HepG2 (cell line): ENCODE data around the gene ELAPOR1. TPM values are rescaled to one million over a fixed set of nuclear protein-coding genes. Genes with fewer than 3 reads are reported as not detected.
A peak's percentile ranks its signal among the peaks of the same experiment; 100 is the strongest.

Source experiments
- CBX1 ChIP-seq: IDR thresholded peaks from one replicate; pipeline ENCODE4 v1.6.1; 2016; ENCODE audit warnings: antibody characterized with exemption, low read depth
- DNMT1 ChIP-seq: sonication (generic); formaldehyde crosslinking; IDR thresholded peaks from 2 replicates; pipeline ENCODE4 v1.5.1; 2020; ENCODE audit warnings: mild to moderate bottlenecking, missing genetic modification reagents
- DPF2 ChIP-seq: sonication (generic); formaldehyde crosslinking; IDR thresholded peaks from 2 replicates; pipeline ENCODE4 v1.4.0; 2020; ENCODE audit warnings: mild to moderate bottlenecking, low read depth, missing genetic modification reagents, borderline replicate concordance
- ELF1 ChIP-seq: sonication (generic); formaldehyde crosslinking; IDR thresholded peaks from 2 replicates; pipeline ENCODE4 v1.4.0; 2020; ENCODE audit warnings: missing genetic modification reagents
- SAFB2 ChIP-seq: sonication (generic); formaldehyde crosslinking; IDR thresholded peaks from 2 replicates; pipeline ENCODE4 v1.5.1; 2020; ENCODE audit warnings: missing genetic modification reagents, low read depth, mild to moderate bottlenecking, borderline replicate concordance
- SKI ChIP-seq: fragments of 450-650 bp; IDR thresholded peaks from one replicate; pipeline ENCODE4 v1.6.1; 2018; ENCODE audit warnings: mild to moderate bottlenecking; ENCODE audit not compliant: partially characterized antibody
- SRSF9 ChIP-seq: fragments of 200-400 bp; formaldehyde crosslinking; IDR thresholded peaks from 2 replicates; pipeline ENCODE4 v1.6.1; 2018; ENCODE audit warnings: borderline replicate concordance, mild to moderate bottlenecking, low read depth, low read length; ENCODE audit not compliant: insufficient read depth, poor library complexity, severe bottlenecking
- STAG1 ChIP-seq: sonication (generic); formaldehyde crosslinking; IDR thresholded peaks from 2 replicates; pipeline ENCODE4 v1.4.0; 2020; ENCODE audit warnings: missing genetic modification reagents
- TBX3 ChIP-seq: fragments of 450-650 bp; IDR thresholded peaks from 2 replicates; pipeline ENCODE4 v1.6.1; 2017; ENCODE audit warnings: antibody characterized with exemption, mild to moderate bottlenecking, inconsistent platforms, borderline replicate concordance
- ZNF335 ChIP-seq: sonication (generic); formaldehyde crosslinking; IDR thresholded peaks from 2 replicates; pipeline ENCODE4 v1.4.0; 2020; ENCODE audit warnings: missing genetic modification reagents
- ZNF33B ChIP-seq: sonication (generic); formaldehyde crosslinking; IDR thresholded peaks from 2 replicates; pipeline ENCODE4 v1.5.1; 2020; ENCODE audit warnings: mild to moderate bottlenecking, missing genetic modification reagents
- ZNF569 ChIP-seq: sonication (generic); formaldehyde crosslinking; IDR thresholded peaks from 2 replicates; pipeline ENCODE4 v1.5.0; 2020; ENCODE audit warnings: mild to moderate bottlenecking, missing genetic modification reagents, moderate library complexity, borderline replicate concordance
- ZNF598 ChIP-seq: sonication (generic); formaldehyde crosslinking; IDR thresholded peaks from 2 replicates; pipeline ENCODE4 v1.5.1; 2020; ENCODE audit warnings: mild to moderate bottlenecking, missing genetic modification reagents, borderline replicate concordance
- ZNF644 ChIP-seq: IDR thresholded peaks from 2 replicates; pipeline ENCODE4 v1.6.1; 2016; ENCODE audit warnings: low read depth
- ZNF75D ChIP-seq: sonication (generic); formaldehyde crosslinking; IDR thresholded peaks from 2 replicates; pipeline ENCODE4 v1.8.1; 2023; ENCODE audit warnings: missing genetic modification reagents, mild to moderate bottlenecking, borderline replicate concordance
- polyA plus RNA-seq, 8 experiments: library from polyadenylated mRNA; depleted of rRNA in 3 of 8; stranded (reverse) in 7 of 8; unstranded in 1 of 8; fragments of >200 nt; fragmentation: Illumina TruSeq in 4 of 8; extraction: Trizol in 4 of 8; gene quantifications; 2 replicates each; pipeline versions ENCODE4 v1.2.1 to v1.2.3, GENCODE V29; 2011 to 2016; ENCODE audit warnings: low read depth in 4 of 8, missing spikeins in 1 of 8, mixed read lengths in 1 of 8; ENCODE audit not compliant: insufficient read depth in 1 of 8
- total RNA-seq, 5 experiments: library from RNA; depleted of rRNA; stranded (reverse); fragments of >200 nt; fragmentation: Illumina TruSeq; extraction: Trizol; gene quantifications; 2 replicates each; pipeline ENCODE4 v1.2.3, GENCODE V29; 2016; ENCODE audit warnings: low read depth in 1 of 5
- TF ChIP-seq, protein P1 (sequence below): sonication (generic); formaldehyde crosslinking; IDR thresholded peaks from 2 replicates; pipeline ENCODE4 v1.5.0; 2020; ENCODE audit warnings: missing genetic modification reagents
- TF ChIP-seq, protein P2 (sequence below): sonication (generic); formaldehyde crosslinking; IDR thresholded peaks from 2 replicates; pipeline ENCODE4 v1.4.0; 2020; ENCODE audit warnings: missing genetic modification reagents
- TF ChIP-seq, protein P3 (sequence below), 2 experiments: sonication (generic) in 1 of 2; formaldehyde crosslinking in 1 of 2; IDR thresholded peaks; 2 replicates each; pipeline versions ENCODE4 v1.4.0 to v1.6.1; 2016 to 2020; ENCODE audit warnings: borderline replicate concordance in 1 of 2, low read depth in 1 of 2, mild to moderate bottlenecking in 1 of 2, missing genetic modification reagents in 1 of 2
- TF ChIP-seq, protein P4 (sequence below): sonication (generic); formaldehyde crosslinking; IDR thresholded peaks from 2 replicates; pipeline ENCODE4 v1.8.0; 2023; ENCODE audit warnings: mild to moderate bottlenecking, missing genetic modification reagents
- TF ChIP-seq, protein P5 (sequence below): sonication (generic); formaldehyde crosslinking; IDR thresholded peaks from 2 replicates; pipeline ENCODE4 v1.4.0; 2020; ENCODE audit warnings: low read depth, mild to moderate bottlenecking, missing genetic modification reagents

Gene ELAPOR1
- total and polyA plus RNA-seq, 2 of the 13 experiments (the other 11 are each of a cell fraction or from before 2014, with no cell fraction given): 0.13 to 0.20 TPM

DNA sequence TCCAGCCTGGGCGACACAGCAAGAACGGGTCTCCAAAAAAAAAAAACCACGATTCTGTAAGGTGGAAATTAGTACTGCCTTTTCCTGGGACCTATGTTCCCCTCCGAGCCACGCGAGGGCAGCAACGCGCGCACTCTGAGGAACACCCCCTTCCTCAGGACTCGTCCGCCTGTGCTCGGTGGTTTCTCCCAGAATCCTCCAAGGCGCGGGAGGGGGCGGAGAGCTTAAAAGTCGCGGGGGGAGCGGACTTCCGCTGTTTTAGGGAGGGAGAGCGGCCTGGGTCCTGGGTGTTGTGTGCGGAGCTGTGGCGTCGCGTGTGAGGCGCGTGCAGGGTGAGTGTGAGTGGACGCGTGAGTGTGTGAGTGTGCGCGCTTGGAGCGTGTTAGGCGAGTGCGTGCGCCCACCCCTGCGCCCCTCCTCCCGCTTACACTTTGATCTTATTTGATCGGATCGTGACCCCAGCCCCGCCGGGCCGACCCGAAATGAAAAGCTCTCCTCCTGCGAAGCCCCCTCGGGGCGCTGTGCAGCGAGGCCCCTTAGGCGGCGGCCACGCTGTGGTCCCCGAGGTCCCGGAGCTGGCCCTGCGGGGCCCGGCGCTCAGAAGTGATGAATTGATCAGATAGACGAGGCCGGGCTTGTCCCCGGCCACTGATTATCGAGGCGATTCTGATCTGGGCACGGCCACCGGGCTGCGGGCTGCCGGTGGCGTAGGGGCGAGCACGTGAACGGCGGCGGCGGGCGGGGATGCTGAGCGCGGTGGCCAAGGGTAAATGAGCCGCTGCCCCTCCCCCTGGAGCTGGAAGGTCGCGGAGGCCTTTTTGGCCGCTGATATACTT lies 13.8 kb upstream of the ELAPOR1 start (continued):
- no peak for TF ChIP-seq SRSF9
- TF ChIP-seq ZNF335: peak; percentile 95
- TF ChIP-seq, protein P1, sequence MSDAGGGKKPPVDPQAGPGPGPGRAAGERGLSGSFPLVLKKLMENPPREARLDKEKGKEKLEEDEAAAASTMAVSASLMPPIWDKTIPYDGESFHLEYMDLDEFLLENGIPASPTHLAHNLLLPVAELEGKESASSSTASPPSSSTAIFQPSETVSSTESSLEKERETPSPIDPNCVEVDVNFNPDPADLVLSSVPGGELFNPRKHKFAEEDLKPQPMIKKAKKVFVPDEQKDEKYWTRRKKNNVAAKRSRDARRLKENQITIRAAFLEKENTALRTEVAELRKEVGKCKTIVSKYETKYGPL (CRISPR knock-in tag): no peak
- TF ChIP-seq, protein P2, sequence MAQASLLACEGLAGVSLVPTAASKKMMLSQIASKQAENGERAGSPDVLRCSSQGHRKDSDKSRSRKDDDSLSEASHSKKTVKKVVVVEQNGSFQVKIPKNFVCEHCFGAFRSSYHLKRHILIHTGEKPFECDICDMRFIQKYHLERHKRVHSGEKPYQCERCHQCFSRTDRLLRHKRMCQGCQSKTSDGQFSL: peak; percentile 90; the same call in 1 of the 2 replicates
- TF ChIP-seq, protein P3, sequence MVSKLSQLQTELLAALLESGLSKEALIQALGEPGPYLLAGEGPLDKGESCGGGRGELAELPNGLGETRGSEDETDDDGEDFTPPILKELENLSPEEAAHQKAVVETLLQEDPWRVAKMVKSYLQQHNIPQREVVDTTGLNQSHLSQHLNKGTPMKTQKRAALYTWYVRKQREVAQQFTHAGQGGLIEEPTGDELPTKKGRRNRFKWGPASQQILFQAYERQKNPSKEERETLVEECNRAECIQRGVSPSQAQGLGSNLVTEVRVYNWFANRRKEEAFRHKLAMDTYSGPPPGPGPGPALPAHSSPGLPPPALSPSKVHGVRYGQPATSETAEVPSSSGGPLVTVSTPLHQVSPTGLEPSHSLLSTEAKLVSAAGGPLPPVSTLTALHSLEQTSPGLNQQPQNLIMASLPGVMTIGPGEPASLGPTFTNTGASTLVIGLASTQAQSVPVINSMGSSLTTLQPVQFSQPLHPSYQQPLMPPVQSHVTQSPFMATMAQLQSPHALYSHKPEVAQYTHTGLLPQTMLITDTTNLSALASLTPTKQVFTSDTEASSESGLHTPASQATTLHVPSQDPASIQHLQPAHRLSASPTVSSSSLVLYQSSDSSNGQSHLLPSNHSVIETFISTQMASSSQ (IDR thresholded peaks at IDR 0.05; ENCODE audit: low read depth): peak; percentile 47; the same call in 1 of the 2 replicates
- TF ChIP-seq, protein P3 (CRISPR knock-in tag; IDR thresholded peaks at IDR 0.05; ENCODE audit: borderline replicate concordance): peak; percentile 86
- TF ChIP-seq ZNF598 (CRISPR knock-in tag): no peak
- TF ChIP-seq, protein P4, sequence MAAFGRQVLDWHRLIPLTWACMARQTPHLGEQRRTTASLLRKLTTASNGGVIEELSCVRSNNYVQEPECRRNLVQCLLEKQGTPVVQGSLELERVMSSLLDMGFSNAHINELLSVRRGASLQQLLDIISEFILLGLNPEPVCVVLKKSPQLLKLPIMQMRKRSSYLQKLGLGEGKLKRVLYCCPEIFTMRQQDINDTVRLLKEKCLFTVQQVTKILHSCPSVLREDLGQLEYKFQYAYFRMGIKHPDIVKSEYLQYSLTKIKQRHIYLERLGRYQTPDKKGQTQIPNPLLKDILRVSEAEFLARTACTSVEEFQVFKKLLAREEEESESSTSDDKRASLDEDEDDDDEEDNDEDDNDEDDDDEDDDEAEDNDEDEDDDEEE: peak; percentile 93
- TF ChIP-seq ZNF33B (CRISPR knock-in tag): peak; percentile 88; the same call in 1 of the 2 replicates
- TF ChIP-seq TBX3: peak; percentile 71; the same call in 1 of the 2 replicates
- TF ChIP-seq ZNF75D (CRISPR knock-in tag): no peak
- TF ChIP-seq DPF2 (CRISPR knock-in tag): peak; percentile 44; the same call in 1 of the 2 replicates
- no peak; the same call in 1 of the 2 replicates for TF ChIP-seq ZNF569 (CRISPR knock-in tag)
- TF ChIP-seq ELF1 (CRISPR knock-in tag): peak; percentile 95
- no peak for TF ChIP-seq SKI
- peak; percentile 96 for TF ChIP-seq SAFB2 (CRISPR knock-in tag)
- peak; percentile 96 for TF ChIP-seq DNMT1
- TF ChIP-seq ZNF644 (CRISPR knock-in tag): 0 out of 2 replicates have a peak, but pooled peaks have one; percentile 18
- peak; percentile 54 for TF ChIP-seq STAG1 (CRISPR knock-in tag)
- TF ChIP-seq CBX1: peak; percentile 87
- TF ChIP-seq, protein P5, sequence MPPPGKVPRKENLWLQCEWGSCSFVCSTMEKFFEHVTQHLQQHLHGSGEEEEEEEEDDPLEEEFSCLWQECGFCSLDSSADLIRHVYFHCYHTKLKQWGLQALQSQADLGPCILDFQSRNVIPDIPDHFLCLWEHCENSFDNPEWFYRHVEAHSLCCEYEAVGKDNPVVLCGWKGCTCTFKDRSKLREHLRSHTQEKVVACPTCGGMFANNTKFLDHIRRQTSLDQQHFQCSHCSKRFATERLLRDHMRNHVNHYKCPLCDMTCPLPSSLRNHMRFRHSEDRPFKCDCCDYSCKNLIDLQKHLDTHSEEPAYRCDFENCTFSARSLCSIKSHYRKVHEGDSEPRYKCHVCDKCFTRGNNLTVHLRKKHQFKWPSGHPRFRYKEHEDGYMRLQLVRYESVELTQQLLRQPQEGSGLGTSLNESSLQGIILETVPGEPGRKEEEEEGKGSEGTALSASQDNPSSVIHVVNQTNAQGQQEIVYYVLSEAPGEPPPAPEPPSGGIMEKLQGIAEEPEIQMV (CRISPR knock-in tag): peak; percentile 95
